ENCODE measurements around the gene AARS2. TPM values are rescaled to one million over a fixed set of nuclear protein-coding genes. Genes with fewer than 3 reads are reported as not detected.

AARS2 gene
- polyA plus RNA-seq, 1 experiment = 5.8 TPM

- H3K27ac ChIP-seq (ENCODE audit: low read depth, low read length) = no peak overlapping the region
- CTCF ChIA-PET = interaction anchor here (0.9 kb wide), 1 partner anchor 27 kb away, joined by 3 read pairs; the partner anchor contains the start of gene AARS2
- no peak for DNase-seq (ENCODE audit: low read depth, low spot score)
- no peaks in the 10 kb centered on the region; the same call in 1 of the 2 replicates for H3K9me3 ChIP-seq (ENCODE audit: control insufficient read depth, insufficient read depth, low read length)
- no peak overlapping the region for H3K4me3 ChIP-seq (ENCODE audit: low read depth, low read length)
- POLR2A ChIA-PET = interaction anchor here (0.7 to 0.8 kb wide), 2 partner anchors 10 to 39 kb away, joined by 3 to 8 read pairs; partner anchors contain the start of gene HSP90AB1
- TF ChIP-seq, protein P1, sequence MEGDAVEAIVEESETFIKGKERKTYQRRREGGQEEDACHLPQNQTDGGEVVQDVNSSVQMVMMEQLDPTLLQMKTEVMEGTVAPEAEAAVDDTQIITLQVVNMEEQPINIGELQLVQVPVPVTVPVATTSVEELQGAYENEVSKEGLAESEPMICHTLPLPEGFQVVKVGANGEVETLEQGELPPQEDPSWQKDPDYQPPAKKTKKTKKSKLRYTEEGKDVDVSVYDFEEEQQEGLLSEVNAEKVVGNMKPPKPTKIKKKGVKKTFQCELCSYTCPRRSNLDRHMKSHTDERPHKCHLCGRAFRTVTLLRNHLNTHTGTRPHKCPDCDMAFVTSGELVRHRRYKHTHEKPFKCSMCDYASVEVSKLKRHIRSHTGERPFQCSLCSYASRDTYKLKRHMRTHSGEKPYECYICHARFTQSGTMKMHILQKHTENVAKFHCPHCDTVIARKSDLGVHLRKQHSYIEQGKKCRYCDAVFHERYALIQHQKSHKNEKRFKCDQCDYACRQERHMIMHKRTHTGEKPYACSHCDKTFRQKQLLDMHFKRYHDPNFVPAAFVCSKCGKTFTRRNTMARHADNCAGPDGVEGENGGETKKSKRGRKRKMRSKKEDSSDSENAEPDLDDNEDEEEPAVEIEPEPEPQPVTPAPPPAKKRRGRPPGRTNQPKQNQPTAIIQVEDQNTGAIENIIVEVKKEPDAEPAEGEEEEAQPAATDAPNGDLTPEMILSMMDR (IDR thresholded peaks at IDR 0.05; ENCODE audit: low read depth, low read length) = no peak
- peaks cover 34% of the 10 kb centered on the region for H3K27me3 ChIP-seq (ENCODE audit: control insufficient read depth, insufficient read depth, low read length)
Measured at GRCh38 chr6:44285552-44286284, 27.4 kb downstream of the AARS2 start.

GRCh38 chr6:44284867-44285266, 28.3 kb downstream of the AARS2 start:
- ChIA-PET POLR2A (interaction anchor here (0.7 to 0.8 kb wide), 2 partner anchors 11 to 38 kb away, joined by 3 to 8 read pairs; partner anchors contain the start of gene HSP90AB1), CTCF (interaction anchor here (0.9 kb wide), 1 partner anchor 28 kb away, joined by 3 read pairs; the partner anchor contains the start of gene AARS2)
- no peak for DNase-seq (ENCODE audit: low read depth, low spot score)
- Histone ChIP-seq H3K4me3 (ENCODE audit: low read depth, low read length) (no peak overlapping the region), H3K27me3 (ENCODE audit: control insufficient read depth, insufficient read depth, low read length) (peaks cover 29% of the 10 kb centered on the region), H3K27ac (ENCODE audit: low read depth, low read length) (no peak overlapping the region), H3K9me3 (ENCODE audit: control insufficient read depth, insufficient read depth, low read length) (no peaks in the 10 kb centered on the region; the same call in 1 of the 2 replicates)
- TF ChIP-seq, protein P1 (IDR thresholded peaks at IDR 0.05; ENCODE audit: low read depth, low read length) = no peak

DNA sequence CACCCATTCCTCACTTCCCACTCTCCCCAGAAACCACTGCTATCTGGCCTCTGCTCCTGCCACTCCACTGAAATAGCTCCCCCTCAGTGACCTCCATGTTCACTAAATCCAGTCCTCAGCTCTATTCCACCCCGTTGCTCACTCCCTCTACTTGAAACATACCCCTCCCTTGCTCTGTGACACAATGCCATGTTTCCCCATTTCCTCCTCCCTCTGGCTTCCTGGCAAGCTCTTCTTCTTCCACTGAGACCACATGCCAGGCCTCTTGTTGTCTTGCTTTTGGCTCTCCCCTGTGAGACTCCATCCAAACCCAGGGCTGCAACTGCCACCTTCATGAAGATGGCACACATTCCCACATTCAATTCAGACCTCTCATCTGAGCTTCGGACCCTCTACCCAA, 29.0 kb downstream of the AARS2 start:
- ChIA-PET CTCF (interaction anchor here (1.1 kb wide), 1 partner anchor 17 kb away, joined by 3 read pairs; no protein-coding TSS in a partner anchor), POLR2A (no interaction called here)
- TF ChIP-seq, protein P1 (IDR thresholded peaks at IDR 0.05; ENCODE audit: low read depth, low read length) = no peak
- Histone ChIP-seq H3K9me3 (ENCODE audit: control insufficient read depth, insufficient read depth, low read length) (no peaks in the 10 kb centered on the region; the same call in 1 of the 2 replicates), H3K27me3 (ENCODE audit: control insufficient read depth, insufficient read depth, low read length) (peaks cover 29% of the 10 kb centered on the region), H3K4me3 (ENCODE audit: low read depth, low read length) (no peak overlapping the region), H3K27ac (ENCODE audit: low read depth, low read length) (no peak overlapping the region)
- no peak for DNase-seq (ENCODE audit: low read depth, low spot score)

GRCh38 chr6:44278774-44279697, 34.1 kb downstream of the AARS2 start:
- Histone ChIP-seq H3K27me3 (ENCODE audit: control insufficient read depth, insufficient read depth, low read length) (peaks cover 55% of the 10 kb centered on the region), H3K9me3 (ENCODE audit: control insufficient read depth, insufficient read depth, low read length) (peaks cover 5% of the 10 kb centered on the region; the same call in 1 of the 2 replicates), H3K27ac (ENCODE audit: low read depth, low read length) (no peak overlapping the region), H3K4me3 (ENCODE audit: low read depth, low read length) (no peak overlapping the region)
- no peak for DNase-seq (ENCODE audit: low read depth, low spot score)
- ChIA-PET POLR2A (no interaction called here), CTCF (no interaction called here)
- TF ChIP-seq, protein P1 (IDR thresholded peaks at IDR 0.05; ENCODE audit: low read depth, low read length) = no peak
